SU-DHL-6 (cell line): ENCODE data around the gene C3orf49.

Experiments used
- CTCF ChIP-seq: fragments of 200-600 bp; sonication (generic); IDR thresholded peaks from one replicate; pipeline ENCODE4 v1.5.1; 2017; ENCODE audit warnings: antibody characterized with exemption, mild to moderate bottlenecking, low read length, moderate library complexity; ENCODE audit not compliant: insufficient read depth, poor library complexity, severe bottlenecking
- EZH2phosphoT487 ChIP-seq: fragments of 200-600 bp; sonication (generic), shearing (Covaris generic); conservative IDR thresholded peaks from 2 replicates; pipeline ENCODE4 v1.6.1; 2018; ENCODE audit warnings: mild to moderate bottlenecking, antibody characterized with exemption, low read length, moderate library complexity, mixed read lengths

DNA sequence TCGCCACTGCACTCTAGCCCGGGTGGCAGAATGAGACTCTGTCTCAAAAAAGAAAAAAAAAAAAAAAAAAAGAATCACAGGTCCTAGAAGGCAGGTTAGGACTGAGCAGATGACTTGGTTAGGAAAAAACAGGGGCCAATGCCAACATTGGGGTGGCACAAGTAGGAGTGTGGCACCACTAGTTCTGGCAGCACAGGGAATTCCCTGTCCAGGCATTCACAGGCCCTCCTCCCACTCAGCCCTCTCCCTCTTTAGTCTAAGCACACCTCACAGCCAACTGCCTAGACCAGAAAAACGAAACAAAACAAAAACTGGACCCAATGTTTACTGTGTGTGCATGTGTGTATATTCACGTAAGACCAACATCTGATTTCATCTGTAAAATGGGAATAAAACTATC, 34.0 kb downstream of the C3orf49 start:
- TF ChIP-seq CTCF, result no peak
- no peak for TF ChIP-seq EZH2phosphoT487
